Mononuclear cell (primary cell): Measurements from ENCODE around the gene PDAP1. TPM values are rescaled to one million over a fixed set of nuclear protein-coding genes. Genes with fewer than 3 reads are reported as not detected.
A peak's percentile ranks its signal among the peaks of the same experiment; 100 is the strongest.

Experiments used
- H3K27me3 ChIP-seq: 2 replicates; pipeline ENCODE4 v1.6.0; 2011; ENCODE audit warnings: low read length, control low read depth; ENCODE audit not compliant: insufficient read depth
- H3K4me1 ChIP-seq: 2 replicates; pipeline ENCODE4 v1.5.1; 2011; ENCODE audit warnings: mild to moderate bottlenecking, low read length, control low read depth; ENCODE audit not compliant: insufficient read depth
- H3K4me3 ChIP-seq: 2 replicates; pipeline ENCODE4 v1.5.1; 2011; ENCODE audit warnings: mild to moderate bottlenecking, low read length, moderate library complexity
- H3K9me3 ChIP-seq: 2 replicates; pipeline ENCODE4 v1.5.1; 2011; ENCODE audit warnings: low read depth, mild to moderate bottlenecking, control low read depth, low read length
- total RNA-seq: library from RNA; depleted of rRNA; stranded (reverse); fragments of >200 nt; gene quantifications from one replicate; pipeline ENCODE4 v1.2.3, GENCODE V29; 2012

Gene PDAP1
- total RNA-seq, 1 donor: 29.6 TPM

DNA sequence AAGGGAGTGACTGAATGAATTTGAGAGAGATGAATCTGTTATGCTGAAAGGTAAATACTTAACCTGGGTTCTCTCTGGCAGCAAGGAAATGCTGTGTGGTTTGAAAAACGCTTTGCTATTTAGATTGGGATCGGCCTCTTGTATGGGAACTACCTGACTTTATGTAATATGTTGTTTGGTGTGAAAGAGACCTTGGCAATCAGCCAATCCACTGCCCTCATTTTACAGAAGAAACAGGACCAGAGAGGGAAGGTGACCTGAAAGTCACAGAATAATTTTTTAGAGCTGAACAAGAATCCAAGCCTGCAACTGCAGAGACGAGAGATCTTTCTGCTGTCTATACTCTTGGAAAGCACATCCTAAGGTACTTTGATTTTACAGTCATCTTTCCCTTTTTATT, 1.4 kb upstream of the PDAP1 start:
- H3K4me3 ChIP-seq: peak overlapping the region; percentile 87
- no peaks in the 10 kb centered on the region for H3K9me3 ChIP-seq
- peaks cover 31% of the 10 kb centered on the region for H3K4me1 ChIP-seq
- H3K27me3 ChIP-seq: no peaks in the 10 kb centered on the region

DNA sequence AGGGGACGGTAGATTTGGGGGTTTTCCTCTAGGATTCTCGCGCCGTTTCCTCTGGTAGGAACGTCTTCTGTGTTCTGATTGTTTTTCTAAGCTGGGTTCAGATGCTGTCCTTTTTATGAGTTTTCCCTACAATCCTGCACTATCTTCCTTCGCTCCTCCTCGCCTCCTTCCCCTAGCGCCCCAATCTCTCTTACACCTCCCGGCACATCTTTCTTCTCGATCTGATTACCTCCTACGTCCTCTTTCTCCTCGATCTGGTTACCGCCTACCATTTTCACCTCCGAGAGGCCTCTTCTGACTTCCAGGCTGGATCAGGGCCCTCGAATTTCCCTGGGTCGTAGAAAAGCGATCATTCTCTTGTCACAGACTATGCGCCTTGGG, 785 bp upstream of the PDAP1 start:
- Histone ChIP-seq H3K4me1 (peaks cover 31% of the 10 kb centered on the region), H3K9me3 (no peaks in the 10 kb centered on the region), H3K4me3 (peak overlapping the region; percentile 87), H3K27me3 (no peaks in the 10 kb centered on the region)

DNA sequence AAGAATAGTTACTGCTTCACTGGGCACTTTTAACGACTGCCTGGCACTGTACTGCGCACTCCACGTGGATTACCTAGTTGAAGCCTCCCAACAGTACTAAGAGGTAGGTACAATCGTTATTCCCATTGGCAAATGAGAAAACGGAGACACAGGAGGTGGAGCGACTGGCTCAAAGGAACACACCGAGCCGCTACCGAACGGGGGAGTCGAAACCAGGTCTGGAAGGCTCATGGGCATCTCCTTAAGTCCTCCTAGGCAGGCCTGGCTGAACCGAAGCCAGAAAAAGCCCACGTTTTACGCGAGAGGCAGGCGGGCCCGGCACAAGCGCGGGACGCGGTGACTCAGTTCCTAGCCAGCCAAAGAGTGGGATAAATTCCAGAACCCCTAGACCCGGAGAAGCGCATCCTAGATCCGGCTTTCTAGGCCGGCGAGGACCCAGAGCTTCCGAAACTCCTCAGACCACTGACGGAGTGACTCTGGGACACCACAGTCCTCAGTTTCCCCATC, 472 bp downstream of the PDAP1 start:
- H3K4me1 ChIP-seq: peaks cover 31% of the 10 kb centered on the region
- no peaks in the 10 kb centered on the region for H3K9me3 ChIP-seq
- peak overlapping the region; percentile 87 for H3K4me3 ChIP-seq
- H3K27me3 ChIP-seq: no peaks in the 10 kb centered on the region

DNA sequence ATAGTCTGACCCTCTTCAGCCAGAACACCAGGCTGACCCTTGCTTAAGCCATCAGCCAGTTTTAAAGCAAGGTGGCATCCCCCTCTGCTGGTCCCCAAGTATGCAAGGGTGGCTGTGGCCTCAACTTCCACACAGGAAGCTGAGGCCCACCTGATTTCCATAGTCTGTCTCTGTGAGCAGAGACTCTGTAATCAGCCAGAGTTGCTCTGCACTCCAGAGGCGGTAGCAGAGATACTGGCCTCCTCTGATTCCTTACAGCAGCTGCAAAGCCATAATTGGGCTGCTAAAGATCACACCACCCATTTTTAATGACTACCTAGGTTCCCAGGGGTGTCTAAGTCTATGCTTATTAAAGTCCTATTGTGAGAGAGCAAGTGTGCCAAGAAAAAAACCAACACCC, 1.8 kb downstream of the PDAP1 start:
- Histone ChIP-seq H3K4me1 (peaks cover 31% of the 10 kb centered on the region), H3K4me3 (no peak overlapping the region), H3K9me3 (no peaks in the 10 kb centered on the region), H3K27me3 (no peaks in the 10 kb centered on the region)

DNA sequence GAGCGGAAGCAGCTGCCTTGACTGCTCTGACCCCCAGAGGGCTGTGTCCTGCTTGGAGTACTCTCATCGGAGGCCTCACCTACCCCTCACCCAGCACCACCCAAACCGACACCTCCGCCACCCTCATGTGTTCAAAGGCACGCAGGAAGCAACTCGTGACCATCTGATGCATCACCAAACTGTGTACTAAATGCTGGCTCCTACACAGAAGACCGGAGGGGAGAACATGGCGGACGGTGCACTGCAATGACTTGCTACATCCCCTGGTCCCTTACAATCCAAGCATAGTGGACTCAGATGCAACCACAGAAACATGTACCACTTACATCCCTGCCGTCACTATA, 3.4 kb downstream of the PDAP1 start:
- no peaks in the 10 kb centered on the region for H3K9me3 ChIP-seq
- no peak overlapping the region for H3K4me3 ChIP-seq
- H3K4me1 ChIP-seq: peaks cover 26% of the 10 kb centered on the region
- H3K27me3 ChIP-seq: no peaks in the 10 kb centered on the region

DNA sequence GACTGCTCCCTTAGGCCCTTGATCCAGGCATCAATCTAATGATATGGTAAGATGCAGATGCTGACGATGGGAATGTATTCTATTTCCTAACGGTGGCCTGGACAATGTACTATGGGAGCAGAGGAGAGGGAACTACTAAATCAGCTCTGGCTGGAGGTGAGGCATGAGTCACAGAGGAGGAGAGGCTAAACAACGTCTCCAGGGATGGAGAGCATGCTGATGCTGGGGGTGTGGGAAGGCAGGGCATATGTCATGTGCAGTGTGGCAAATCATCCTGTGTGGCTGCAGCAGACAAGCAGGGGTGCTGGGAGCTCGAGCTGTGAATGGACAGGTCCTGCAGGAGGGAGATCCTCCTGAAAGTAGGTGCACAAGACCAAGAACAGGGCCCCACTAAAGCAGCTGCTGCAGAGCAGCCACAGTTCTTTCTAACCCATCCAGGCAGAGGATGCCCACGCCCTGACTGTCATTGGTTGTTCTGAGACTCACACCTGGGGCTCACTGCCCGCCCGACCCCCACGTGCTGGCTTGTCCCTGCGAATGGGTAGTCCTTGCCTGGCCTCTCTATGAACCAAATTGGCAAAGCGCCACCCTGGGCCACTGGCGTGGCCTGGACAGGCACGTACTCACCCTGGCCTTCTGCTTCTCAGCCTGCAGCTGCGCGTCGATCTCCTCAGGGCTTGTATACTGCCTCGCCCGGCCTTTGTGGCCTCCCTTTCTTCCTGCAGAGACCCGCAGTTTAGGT, 4.0 kb downstream of the PDAP1 start:
- H3K9me3 ChIP-seq: no peaks in the 10 kb centered on the region
- H3K27me3 ChIP-seq: no peaks in the 10 kb centered on the region
- H3K4me1 ChIP-seq: peaks cover 20% of the 10 kb centered on the region
- no peak overlapping the region for H3K4me3 ChIP-seq

GRCh38 chr7:99403764-99404163, 4.6 kb downstream of the PDAP1 start:
- Histone ChIP-seq H3K4me1 (peaks cover 20% of the 10 kb centered on the region), H3K27me3 (no peaks in the 10 kb centered on the region), H3K9me3 (no peaks in the 10 kb centered on the region), H3K4me3 (no peak overlapping the region)

DNA sequence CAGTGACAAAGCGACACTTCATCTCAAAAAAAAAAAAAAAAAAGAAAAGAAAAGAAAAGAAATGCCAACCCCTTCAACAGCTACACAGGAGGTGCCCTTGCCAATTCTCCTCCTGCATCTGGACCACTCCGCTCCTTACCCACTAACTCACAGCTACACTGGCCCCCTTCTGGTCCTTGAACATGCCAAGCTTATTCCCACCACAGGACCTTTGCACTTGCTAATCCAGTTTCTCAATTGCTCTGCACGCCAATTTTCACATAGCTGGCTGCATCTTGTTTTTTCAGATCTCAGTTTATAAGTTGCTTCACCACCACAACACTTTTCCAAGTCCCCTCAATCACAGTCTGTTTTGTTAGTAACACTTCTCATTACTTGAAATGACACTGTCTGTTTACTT, 5.5 kb downstream of the PDAP1 start:
- H3K4me3 ChIP-seq: no peak overlapping the region
- H3K4me1 ChIP-seq: peaks cover 16% of the 10 kb centered on the region
- H3K27me3 ChIP-seq: no peaks in the 10 kb centered on the region
- H3K9me3 ChIP-seq: no peaks in the 10 kb centered on the region

- Histone ChIP-seq H3K9me3 (no peaks in the 10 kb centered on the region), H3K27me3 (no peaks in the 10 kb centered on the region), H3K4me1 (no peaks in the 10 kb centered on the region), H3K4me3 (no peak overlapping the region)
These were observed 8.8 kb downstream of the PDAP1 start for GRCh38 chr7:99399597-99399996.

GRCh38 chr7:99398891-99399445, 9.4 kb downstream of the PDAP1 start:
- no peak overlapping the region for H3K4me3 ChIP-seq
- H3K27me3 ChIP-seq: no peaks in the 10 kb centered on the region
- no peaks in the 10 kb centered on the region for H3K9me3 ChIP-seq

GRCh38 chr7:99397297-99397983, 11.0 kb downstream of the PDAP1 start:
- Histone ChIP-seq H3K4me1 (peaks cover 19% of the 10 kb centered on the region), H3K27me3 (no peaks in the 10 kb centered on the region), H3K9me3 (no peaks in the 10 kb centered on the region), H3K4me3 (no peak overlapping the region)

More at GRCh38 chr7:99398891-99399445, 9.4 kb downstream of the PDAP1 start:
- peaks cover 4% of the 10 kb centered on the region for H3K4me1 ChIP-seq

GRCh38 chr7:99396418-99397296, 11.7 kb downstream of the PDAP1 start:
- no peaks in the 10 kb centered on the region for H3K27me3 ChIP-seq
- no peaks in the 10 kb centered on the region for H3K9me3 ChIP-seq
- H3K4me3 ChIP-seq: no peak overlapping the region
- peaks cover 27% of the 10 kb centered on the region for H3K4me1 ChIP-seq

GRCh38 chr7:99395616-99396327, 12.6 kb downstream of the PDAP1 start:
- H3K4me1 ChIP-seq: peaks cover 36% of the 10 kb centered on the region
- H3K27me3 ChIP-seq: no peaks in the 10 kb centered on the region
- no peaks in the 10 kb centered on the region for H3K9me3 ChIP-seq
- no peak overlapping the region for H3K4me3 ChIP-seq

DNA sequence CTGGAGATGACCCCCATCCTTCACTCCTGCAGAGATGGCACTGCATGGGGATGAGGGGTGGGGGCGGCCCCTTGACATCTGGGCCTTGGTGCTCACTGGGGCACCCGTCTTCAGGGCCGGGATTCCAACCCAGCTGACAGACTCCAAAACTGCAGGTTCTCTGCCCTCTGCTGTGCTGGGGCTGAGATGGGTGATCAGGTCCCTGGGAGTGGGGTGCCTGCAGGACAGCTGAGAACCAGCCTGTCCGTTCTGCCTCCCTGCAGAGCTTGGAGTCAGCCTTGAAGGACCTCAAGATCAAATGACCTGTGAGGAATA, 14.3 kb downstream of the PDAP1 start:
- Histone ChIP-seq H3K4me3 (no peak overlapping the region), H3K4me1 (peaks cover 37% of the 10 kb centered on the region), H3K9me3 (no peaks in the 10 kb centered on the region), H3K27me3 (no peaks in the 10 kb centered on the region)
